GM19438 (cell line): ENCODE results near the gene EMC6.
A peak's percentile ranks its signal among the peaks of the same experiment; 100 is the strongest.
"Not testable (repeated sequence)": the region's sequence is repeated elsewhere in the genome, so short reads cannot be mapped to it uniquely, and the experiment has no call there.

ENCODE experiments used
- ATAC-seq: cut with Tn5 transposase; IDR thresholded peaks from one replicate; pipeline ENCODE4 v1.9.1; 2021; ENCODE audit warnings: low read depth; ENCODE audit not compliant: unreplicated experiment

EMC6 gene

GRCh38 chr17:3704931-3705717 is 36.5 kb downstream of the EMC6 start:
- no peak for ATAC-seq

DNA sequence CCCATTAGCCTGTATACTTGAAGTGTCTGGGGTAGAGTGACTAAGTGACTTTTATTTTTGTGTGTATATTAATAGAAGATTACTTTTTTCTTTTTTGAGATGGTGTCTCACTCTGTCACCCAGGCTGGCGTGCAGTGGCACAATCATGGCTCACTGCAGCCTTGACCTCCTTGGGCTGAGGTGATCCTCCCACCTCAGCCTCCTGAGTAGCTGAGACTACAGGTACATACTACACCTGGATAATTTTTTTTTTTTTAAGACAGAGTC is 37.0 kb downstream of the EMC6 start:
- not testable (repeated sequence) for ATAC-seq

- no peak for ATAC-seq
Measured at GRCh38 chr17:3708366-3708765, 39.8 kb downstream of the EMC6 start.

DNA sequence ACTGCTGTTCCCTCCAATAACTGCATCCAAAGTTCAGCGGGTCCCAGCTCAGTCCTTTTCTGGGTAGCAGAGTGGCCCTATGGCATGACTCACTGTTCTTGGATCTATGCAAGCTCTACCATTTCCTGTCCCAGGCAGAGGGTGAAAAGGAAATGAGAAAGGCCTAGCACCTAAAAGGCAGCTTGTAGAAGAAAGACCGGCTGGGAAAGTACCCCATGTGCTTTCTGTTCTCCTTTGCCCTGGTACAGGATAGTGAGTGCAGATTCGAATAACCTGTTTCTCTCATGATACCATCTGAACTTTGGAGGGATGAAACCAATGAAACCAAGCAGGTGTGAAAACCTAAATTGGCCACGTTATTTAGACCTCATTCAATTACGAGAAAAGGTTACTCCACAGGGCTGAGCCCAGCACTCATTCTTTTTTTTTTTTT is 42.4 kb downstream of the EMC6 start:
- ATAC-seq: peak; percentile 88

DNA sequence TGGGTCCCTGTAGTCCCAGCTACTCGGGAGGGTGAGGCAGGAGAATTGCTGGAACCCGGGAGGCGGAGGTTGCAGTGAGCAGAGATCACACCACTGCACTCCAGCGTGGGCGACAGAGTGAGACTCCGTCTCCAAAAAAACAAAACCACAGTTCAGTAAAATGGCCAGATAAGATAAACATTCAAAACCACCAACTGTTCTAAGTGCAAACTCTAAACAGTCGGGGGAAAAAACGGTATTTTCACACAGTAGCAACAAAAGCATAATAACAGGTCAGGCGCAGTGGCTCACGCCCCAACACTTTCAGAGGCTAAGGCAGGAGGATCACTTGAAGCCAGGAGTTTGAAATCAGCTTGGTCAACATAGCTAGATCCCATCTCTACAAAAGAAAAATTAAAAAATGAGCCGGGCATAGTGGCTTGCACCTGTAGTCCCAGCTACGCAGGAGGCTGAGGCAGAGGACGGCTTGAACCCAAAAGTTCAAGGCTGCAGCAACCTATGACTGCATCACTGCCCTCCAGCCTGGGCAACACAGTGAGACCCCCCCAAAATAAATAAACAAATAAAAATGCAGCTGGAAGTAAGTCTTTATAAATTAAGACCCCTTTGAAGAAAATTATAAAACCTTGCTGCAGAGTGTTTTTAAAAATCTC is 44.3 kb downstream of the EMC6 start:
- ATAC-seq: no peak

DNA sequence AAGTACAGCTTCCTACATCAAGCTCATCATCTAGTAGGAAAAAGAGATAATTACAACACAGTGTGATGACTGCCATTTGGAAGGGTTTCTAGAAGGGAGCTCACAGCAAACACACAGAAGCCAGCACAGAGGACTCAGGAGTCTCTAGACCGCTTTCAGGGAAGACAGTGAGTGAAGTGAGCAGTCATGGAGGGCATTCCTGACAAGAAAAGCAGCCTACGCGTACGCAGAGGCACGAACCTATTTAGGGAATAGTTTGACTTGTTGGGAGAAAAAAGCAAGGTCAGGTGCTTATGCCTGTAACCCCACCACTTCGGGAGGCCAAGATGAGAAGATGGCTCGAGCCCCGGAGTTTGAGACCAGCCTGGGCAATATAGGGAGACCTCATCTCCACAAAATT is 46.7 kb downstream of the EMC6 start:
- no peak for ATAC-seq

GRCh38 chr17:3718201-3718600 is 49.6 kb downstream of the EMC6 start:
- ATAC-seq: no peak

DNA sequence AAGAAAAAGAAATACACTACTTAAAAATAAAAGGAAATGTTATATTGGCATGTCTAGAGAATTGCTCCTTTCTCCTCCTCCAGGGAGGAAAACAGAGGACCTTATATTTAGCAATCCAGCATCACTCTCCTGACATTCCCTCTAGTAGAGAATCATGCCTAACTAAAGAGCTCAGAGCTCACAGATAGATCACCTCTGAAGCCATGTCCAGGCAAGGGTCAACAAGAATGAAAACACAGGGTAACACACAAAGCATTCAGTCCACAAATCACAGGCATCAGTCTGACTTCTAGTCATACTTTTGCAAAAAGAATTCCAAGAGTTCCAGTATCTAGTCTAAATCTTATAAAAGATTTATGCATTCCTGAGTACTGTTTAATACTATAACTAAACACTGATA is 50.7 kb downstream of the EMC6 start:
- ATAC-seq: no peak
